ENCODE results near the gene MKKS.

DNA sequence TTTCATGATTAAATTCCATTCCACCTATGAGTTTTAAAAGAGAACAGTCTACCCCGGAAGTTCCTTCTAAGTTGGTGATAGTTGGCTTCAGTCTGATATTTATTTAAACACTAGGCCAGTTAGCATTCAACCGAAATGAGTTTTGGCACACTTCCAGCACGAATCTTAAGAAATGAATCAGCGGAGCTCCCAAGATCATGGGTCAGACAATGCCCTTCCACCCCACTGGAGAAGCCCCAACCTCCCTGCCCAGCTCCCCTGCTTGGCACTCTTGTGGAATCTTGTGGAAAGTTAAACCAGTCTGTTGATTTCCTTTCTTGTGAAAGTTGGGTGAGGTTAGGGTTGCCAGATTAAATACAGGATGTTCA lies 64.3 kb downstream of the MKKS start:
- TF ChIP-seq, protein P1, sequence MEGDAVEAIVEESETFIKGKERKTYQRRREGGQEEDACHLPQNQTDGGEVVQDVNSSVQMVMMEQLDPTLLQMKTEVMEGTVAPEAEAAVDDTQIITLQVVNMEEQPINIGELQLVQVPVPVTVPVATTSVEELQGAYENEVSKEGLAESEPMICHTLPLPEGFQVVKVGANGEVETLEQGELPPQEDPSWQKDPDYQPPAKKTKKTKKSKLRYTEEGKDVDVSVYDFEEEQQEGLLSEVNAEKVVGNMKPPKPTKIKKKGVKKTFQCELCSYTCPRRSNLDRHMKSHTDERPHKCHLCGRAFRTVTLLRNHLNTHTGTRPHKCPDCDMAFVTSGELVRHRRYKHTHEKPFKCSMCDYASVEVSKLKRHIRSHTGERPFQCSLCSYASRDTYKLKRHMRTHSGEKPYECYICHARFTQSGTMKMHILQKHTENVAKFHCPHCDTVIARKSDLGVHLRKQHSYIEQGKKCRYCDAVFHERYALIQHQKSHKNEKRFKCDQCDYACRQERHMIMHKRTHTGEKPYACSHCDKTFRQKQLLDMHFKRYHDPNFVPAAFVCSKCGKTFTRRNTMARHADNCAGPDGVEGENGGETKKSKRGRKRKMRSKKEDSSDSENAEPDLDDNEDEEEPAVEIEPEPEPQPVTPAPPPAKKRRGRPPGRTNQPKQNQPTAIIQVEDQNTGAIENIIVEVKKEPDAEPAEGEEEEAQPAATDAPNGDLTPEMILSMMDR (IDR thresholded peaks at IDR 0.05), result no peak
- no peak for TF ChIP-seq POLR2A (IDR thresholded peaks at IDR 0.05)
